HG03558 (cell line): Measurements from ENCODE around the gene TWIST2.

Source experiments
- ATAC-seq: cut with Tn5 transposase; IDR thresholded peaks from one replicate; pipeline ENCODE4 v1.9.1; 2021; ENCODE audit warnings: moderate number of reproducible peaks; ENCODE audit not compliant: unreplicated experiment; ENCODE audit errors: extremely low read depth

The TWIST2 gene

GRCh38 chr2:238948765-238949641, 101.1 kb downstream of the TWIST2 start:
- ATAC-seq, result no peak

- ATAC-seq, result no peak
These were observed 101.9 kb downstream of the TWIST2 start for GRCh38 chr2:238949710-238950345.

- no peak for ATAC-seq
These were observed 102.7 kb downstream of the TWIST2 start for GRCh38 chr2:238950551-238950950.

GRCh38 chr2:238952261-238952919, 104.5 kb downstream of the TWIST2 start:
- no peak for ATAC-seq

GRCh38 chr2:238954841-238955591, 107.1 kb downstream of the TWIST2 start:
- ATAC-seq, result no peak

- no peak for ATAC-seq
These were observed 108.0 kb downstream of the TWIST2 start for GRCh38 chr2:238955648-238956531.

- ATAC-seq, result no peak
These were observed 108.8 kb downstream of the TWIST2 start for GRCh38 chr2:238956676-238957075.
